A549 (cell line): ENCODE data around the gene MTRF1L. TPM values are rescaled to one million over a fixed set of nuclear protein-coding genes. Genes with fewer than 3 reads are reported as not detected.

Experiments used
- ATAC-seq, 2 experiments: fragments of 200-7000 bp in 1 of 2; fragments of >200 bp in 1 of 2; cut with Nextera tagmentation in 1 of 2; cut with Tn5 transposase in 1 of 2; 3 replicates each; pipeline versions ENCODE4 v1.8.0 to v1.9.1; 2018 to 2020; ENCODE audit warnings: mild to moderate bottlenecking in 1 of 2, moderate library complexity in 1 of 2
- CTCF ChIA-PET: fragments of 300-600 bp; sonication (Branson Sonifier 250); formaldehyde crosslinking; extraction: SDS; loops from one replicate; lab custom pipeline; 2021; ENCODE audit warnings: antibody characterized with exemption, inconsistent platforms; lab: Yijun Ruan, JAX
- POLR2A ChIA-PET: fragments of 350-600 bp; formaldehyde crosslinking; extraction: SDS; loops from one replicate; lab custom pipeline; 2021; ENCODE audit warnings: antibody characterized with exemption, inconsistent platforms; lab: Yijun Ruan, JAX
- DNase-seq, 2 experiments: peaks; one replicate each; pipeline versions ENCODE4 v3.0.0 to v3.0.0-alpha.2; 2011 to 2016; ENCODE audit warnings: low read depth in 1 of 2, low spot score in 1 of 2
- FAIRE-seq: peaks from 2 replicates; lab custom pipeline; 2011; peaks lifted over from hg19 to GRCh38; lab: Jason Lieb, UNC
- H3K27ac ChIP-seq, 2 experiments: fragments of >200 bp; sonication (Bioruptor Twin); formaldehyde crosslinking; 3 replicates each; pipeline ENCODE4 v1.5.1; 2016 to 2017
- H3K4me1 ChIP-seq: fragments of >200 bp; sonication (Bioruptor Twin); formaldehyde crosslinking; 3 replicates; pipeline ENCODE4 v1.6.1; 2016
- H3K4me2 ChIP-seq: fragments of >200 bp; sonication (Bioruptor Twin); formaldehyde crosslinking; 3 replicates; pipeline ENCODE4 v1.6.1; 2016
- H3K4me3 ChIP-seq: fragments of >200 bp; sonication (Bioruptor Twin); formaldehyde crosslinking; 3 replicates; pipeline ENCODE4 v1.5.1; 2016
- H3K9me3 ChIP-seq: fragments of >200 bp; sonication (Bioruptor Twin); formaldehyde crosslinking; 3 replicates; pipeline ENCODE4 v1.6.1; 2016
- BHLHE40 ChIP-seq: IDR thresholded peaks from 2 replicates; pipeline ENCODE4 v1.6.1; 2012; ENCODE audit warnings: low read depth, low read length, inconsistent platforms
- CBX2 ChIP-seq: fragments of 200-600 bp; sonication (generic); IDR thresholded peaks from 2 replicates; pipeline ENCODE4 v1.6.1; 2016; ENCODE audit warnings: low read depth, mild to moderate bottlenecking, borderline replicate concordance
- CHD4 ChIP-seq: fragments of 200-600 bp; sonication (generic); IDR thresholded peaks from 2 replicates; pipeline ENCODE4 v1.6.1; 2016; ENCODE audit warnings: antibody characterized with exemption, mild to moderate bottlenecking, borderline replicate concordance
- EHF ChIP-seq: fragments of 250-450 bp; sonication (Bioruptor Pico); IDR thresholded peaks from 2 replicates; pipeline ENCODE4 v1.5.0; 2020; ENCODE audit warnings: mild to moderate bottlenecking
- HEYL ChIP-seq: fragments of 250-450 bp; sonication (Bioruptor Pico); IDR thresholded peaks from 2 replicates; pipeline ENCODE4 v1.8.0; 2021; ENCODE audit warnings: mild to moderate bottlenecking, moderate library complexity
- HOXA7 ChIP-seq: fragments of 250-450 bp; sonication (Bioruptor Pico); IDR thresholded peaks from 2 replicates; pipeline ENCODE4 v1.5.0; 2020; ENCODE audit warnings: mild to moderate bottlenecking, moderate library complexity
- HOXB5 ChIP-seq: fragments of 250-450 bp; sonication (Bioruptor Pico); IDR thresholded peaks from 2 replicates; pipeline ENCODE4 v1.5.0; 2020; ENCODE audit warnings: mild to moderate bottlenecking, moderate library complexity
- KDM1A ChIP-seq: fragments of 200-600 bp; sonication (generic); IDR thresholded peaks from 2 replicates; pipeline ENCODE4 v1.6.1; 2016; ENCODE audit warnings: low read depth, mild to moderate bottlenecking
- MAZ ChIP-seq: fragments of 150-350 bp; IDR thresholded peaks from 2 replicates; pipeline ENCODE4 v1.6.1; 2014; ENCODE audit warnings: antibody characterized with exemption, low read depth, low read length, borderline replicate concordance
- NFE2L2 ChIP-seq: fragments of 150-350 bp; conservative IDR thresholded peaks from 2 replicates; pipeline ENCODE4 v1.6.1; 2014; ENCODE audit warnings: low read length
- NR3C1 ChIP-seq: fragments of >200 bp; sonication (Bioruptor Twin); formaldehyde crosslinking; IDR thresholded peaks from 3 replicates; pipeline ENCODE4 v1.6.1; 2017
- PHF8 ChIP-seq: fragments of 200-600 bp; sonication (generic); IDR thresholded peaks from 2 replicates; pipeline ENCODE4 v1.6.1; 2016; ENCODE audit warnings: low read depth, mild to moderate bottlenecking, antibody characterized with exemption, moderate library complexity, borderline replicate concordance
- RAD21 ChIP-seq, 2 experiments: fragments of >200 bp in 1 of 2; sonication (Bioruptor Twin) in 1 of 2; formaldehyde crosslinking in 1 of 2; IDR thresholded peaks in 1 of 2; conservative IDR thresholded peaks in 1 of 2; 2 replicates in 1 of 2; 3 replicates in 1 of 2; pipeline ENCODE4 v1.6.1; 2012 to 2018; ENCODE audit warnings: inconsistent platforms in 1 of 2
- SMC3 ChIP-seq: fragments of >200 bp; sonication (Bioruptor Twin); formaldehyde crosslinking; IDR thresholded peaks from 3 replicates; pipeline ENCODE4 v1.6.1; 2018; ENCODE audit warnings: inconsistent platforms
- SREBF2 ChIP-seq: fragments of 450-650 bp; IDR thresholded peaks from 2 replicates; pipeline ENCODE4 v1.6.1; 2014; ENCODE audit warnings: mild to moderate bottlenecking, moderate library complexity
- TFCP2L1 ChIP-seq: fragments of 250-450 bp; sonication (Bioruptor Pico); IDR thresholded peaks from 2 replicates; pipeline ENCODE4 v1.5.0; 2021; ENCODE audit warnings: mild to moderate bottlenecking
- ZC3H11A ChIP-seq: fragments of 450-650 bp; IDR thresholded peaks from 2 replicates; pipeline ENCODE4 v1.6.1; 2014; ENCODE audit warnings: antibody characterized with exemption, mild to moderate bottlenecking
- ZSCAN20 ChIP-seq: fragments of 250-450 bp; sonication (Bioruptor Pico); IDR thresholded peaks from 2 replicates; pipeline ENCODE4 v1.8.0; 2022; ENCODE audit warnings: mild to moderate bottlenecking, moderate library complexity
- WGBS: methylation state at CpG from one replicate; pipeline ENCODE4 v1.1.6; 2017; ENCODE audit errors: missing lambda C conversion rate; 5-methylcytosine and 5-hydroxymethylcytosine counted together
- polyA plus RNA-seq, 4 experiments: library from polyadenylated mRNA; depleted of rRNA in 3 of 4; stranded (reverse); fragments of >200 nt; fragmentation: RNase III in 1 of 4; extraction: RNeasy Plus Mini Kit Qiagen cat#74134 plus additional on column Dnase treatment in 1 of 4; gene quantifications; 2 replicates in 3 of 4; 3 replicates in 1 of 4; pipeline ENCODE4 v1.2.3, GENCODE V29; 2011 to 2017
- TF ChIP-seq, protein P1 (sequence below): IDR thresholded peaks from 2 replicates; pipeline ENCODE4 v1.6.1; 2012
- TF ChIP-seq, protein P2 (sequence below): fragments of >200 bp; sonication (Bioruptor Twin); formaldehyde crosslinking; IDR thresholded peaks from 3 replicates; pipeline ENCODE4 v1.6.1; 2016
- TF ChIP-seq, protein P3 (sequence below): fragments of 250-450 bp; sonication (Bioruptor Pico); IDR thresholded peaks from 2 replicates; pipeline ENCODE4 v1.5.0; 2020; ENCODE audit warnings: low read depth, mild to moderate bottlenecking, moderate library complexity
- TF ChIP-seq, protein P4 (sequence below): fragments of >200 bp; sonication (Bioruptor Twin); formaldehyde crosslinking; IDR thresholded peaks from 2 replicates; pipeline ENCODE4 v1.6.1; 2016
- TF ChIP-seq, protein P5 (sequence below): fragments of >200 bp; sonication (Bioruptor Twin); formaldehyde crosslinking; IDR thresholded peaks from 3 replicates; pipeline ENCODE4 v1.5.1; 2016

MTRF1L gene
- polyA plus RNA-seq, 2 of the 4 experiments (the other 2 are of a cell fraction): 14.3 to 22.6 TPM

DNA sequence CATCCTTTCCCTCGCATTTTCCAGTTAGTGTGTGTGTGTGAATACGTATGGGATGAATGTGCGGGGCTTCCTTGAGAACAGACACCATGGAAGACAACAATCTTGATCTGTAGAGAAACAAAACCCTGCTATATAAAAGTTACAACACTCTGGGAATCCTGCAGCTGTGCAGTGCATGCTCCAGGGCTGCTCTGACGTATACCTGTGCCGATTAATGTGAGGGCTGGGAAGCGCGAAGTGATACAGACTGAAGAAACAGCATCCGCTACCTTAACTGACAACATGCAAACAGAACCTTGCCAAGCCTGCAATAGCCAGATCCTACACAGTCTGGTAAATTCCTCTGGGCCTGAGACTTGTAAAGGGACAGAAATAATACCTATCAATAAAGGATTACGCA lies 31.6 kb upstream of the MTRF1L start:
- Histone ChIP-seq H3K4me3 (no peak overlapping the region), H3K9me3 (no peaks in the 10 kb centered on the region), H3K4me2 (no peak overlapping the region), H3K4me1 (peaks cover 31% of the 10 kb centered on the region), H3K27ac (no peak overlapping the region)
- ChIA-PET POLR2A (interaction anchor here (0.6 kb wide), 1 partner anchor 842 kb away, joined by 3 read pairs; no protein-coding TSS in a partner anchor), CTCF (interaction anchor here (0.9 to 4.4 kb wide), 2 partner anchors 74 to 278 kb away, joined by 3 to 20 read pairs; no protein-coding TSS in a partner anchor)
- ATAC-seq (no peak), DNase-seq (no peak)
- TF ChIP-seq NR3C1 (no peak), CHD4 (no peak), EHF (CRISPR knock-in tag) (no peak), TFCP2L1 (CRISPR knock-in tag) (no peak), CBX2 (no peak), HOXA7 (no peak), SREBF2 (no peak), RAD21 (conservative IDR thresholded peaks at IDR 0.05 in 1 of 2, IDR thresholded peaks at IDR 0.05 in 1 of 2) (no peak), ZSCAN20 (CRISPR knock-in tag) (no peak)
- TF ChIP-seq, protein P1, sequence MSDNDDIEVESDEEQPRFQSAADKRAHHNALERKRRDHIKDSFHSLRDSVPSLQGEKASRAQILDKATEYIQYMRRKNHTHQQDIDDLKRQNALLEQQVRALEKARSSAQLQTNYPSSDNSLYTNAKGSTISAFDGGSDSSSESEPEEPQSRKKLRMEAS: no peak
- TF ChIP-seq, all 56 proteins: peak for 0
- no peak for FAIRE-seq
- WGBS: 95% methylated on average over 9 of the region's 9 CpGs

DNA sequence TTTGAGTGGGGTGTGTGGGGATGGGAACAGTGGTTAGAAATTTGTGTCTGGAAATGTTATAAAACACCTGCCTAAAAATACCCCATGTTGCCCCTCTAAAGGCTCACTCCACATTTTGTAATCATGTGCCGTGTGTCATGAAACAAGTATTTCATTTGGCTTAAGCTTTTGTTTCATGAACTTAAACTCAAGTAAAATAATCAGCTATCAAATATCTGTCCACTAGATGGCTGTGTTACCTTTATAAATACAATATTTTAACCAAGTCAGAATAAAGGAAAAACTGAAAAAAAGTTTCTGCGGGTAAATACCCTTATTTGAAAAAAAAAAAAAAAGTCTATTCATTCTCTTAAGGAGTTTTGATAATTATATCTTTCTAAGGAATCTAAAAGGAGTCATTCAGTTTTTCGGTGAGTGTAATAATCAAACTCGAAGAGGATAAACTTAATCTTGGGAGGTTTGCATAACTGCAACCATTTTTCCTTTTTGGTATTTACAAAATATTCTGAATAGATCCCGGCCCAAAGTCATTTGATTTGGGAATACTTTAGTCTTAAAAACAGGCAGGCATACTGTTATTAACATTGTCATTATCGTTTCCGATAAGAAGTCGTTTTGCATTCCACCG lies 29.9 kb upstream of the MTRF1L start:
- Histone ChIP-seq H3K9me3 (no peaks in the 10 kb centered on the region), H3K4me3 (no peak overlapping the region)
- CTCF ChIA-PET: interaction anchor here (0.7 to 4.4 kb wide), 11 partner anchors 9 to 916 kb away, joined by 3 to 20 read pairs (median 3); no protein-coding TSS in a partner anchor
- no peak for TF ChIP-seq NFE2L2
- no peak for TF ChIP-seq BHLHE40
- TF ChIP-seq KDM1A: no peak
- no peak for TF ChIP-seq SREBF2
- TF ChIP-seq HEYL: no peak
- TF ChIP-seq TFCP2L1 (CRISPR knock-in tag): no peak
- TF ChIP-seq, protein P2, sequence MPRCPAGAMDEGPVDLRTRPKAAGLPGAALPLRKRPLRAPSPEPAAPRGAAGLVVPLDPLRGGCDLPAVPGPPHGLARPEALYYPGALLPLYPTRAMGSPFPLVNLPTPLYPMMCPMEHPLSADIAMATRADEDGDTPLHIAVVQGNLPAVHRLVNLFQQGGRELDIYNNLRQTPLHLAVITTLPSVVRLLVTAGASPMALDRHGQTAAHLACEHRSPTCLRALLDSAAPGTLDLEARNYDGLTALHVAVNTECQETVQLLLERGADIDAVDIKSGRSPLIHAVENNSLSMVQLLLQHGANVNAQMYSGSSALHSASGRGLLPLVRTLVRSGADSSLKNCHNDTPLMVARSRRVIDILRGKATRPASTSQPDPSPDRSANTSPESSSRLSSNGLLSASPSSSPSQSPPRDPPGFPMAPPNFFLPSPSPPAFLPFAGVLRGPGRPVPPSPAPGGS: no peak
- TF ChIP-seq NR3C1: no peak
- TF ChIP-seq RAD21 (conservative IDR thresholded peaks at IDR 0.05 in 1 of 2, IDR thresholded peaks at IDR 0.05 in 1 of 2): peak; percentile 64 to 82
- TF ChIP-seq PHF8: no peak
- TF ChIP-seq HOXB5 (CRISPR knock-in tag): no peak
- TF ChIP-seq, protein P3, sequence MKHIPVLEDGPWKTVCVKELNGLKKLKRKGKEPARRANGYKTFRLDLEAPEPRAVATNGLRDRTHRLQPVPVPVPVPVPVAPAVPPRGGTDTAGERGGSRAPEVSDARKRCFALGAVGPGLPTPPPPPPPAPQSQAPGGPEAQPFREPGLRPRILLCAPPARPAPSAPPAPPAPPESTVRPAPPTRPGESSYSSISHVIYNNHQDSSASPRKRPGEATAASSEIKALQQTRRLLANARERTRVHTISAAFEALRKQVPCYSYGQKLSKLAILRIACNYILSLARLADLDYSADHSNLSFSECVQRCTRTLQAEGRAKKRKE: no peak
- TF ChIP-seq, protein P4, sequence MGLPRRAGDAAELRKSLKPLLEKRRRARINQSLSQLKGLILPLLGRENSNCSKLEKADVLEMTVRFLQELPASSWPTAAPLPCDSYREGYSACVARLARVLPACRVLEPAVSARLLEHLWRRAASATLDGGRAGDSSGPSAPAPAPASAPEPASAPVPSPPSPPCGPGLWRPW: no peak
- no peak for TF ChIP-seq ZC3H11A
- TF ChIP-seq, protein P5, sequence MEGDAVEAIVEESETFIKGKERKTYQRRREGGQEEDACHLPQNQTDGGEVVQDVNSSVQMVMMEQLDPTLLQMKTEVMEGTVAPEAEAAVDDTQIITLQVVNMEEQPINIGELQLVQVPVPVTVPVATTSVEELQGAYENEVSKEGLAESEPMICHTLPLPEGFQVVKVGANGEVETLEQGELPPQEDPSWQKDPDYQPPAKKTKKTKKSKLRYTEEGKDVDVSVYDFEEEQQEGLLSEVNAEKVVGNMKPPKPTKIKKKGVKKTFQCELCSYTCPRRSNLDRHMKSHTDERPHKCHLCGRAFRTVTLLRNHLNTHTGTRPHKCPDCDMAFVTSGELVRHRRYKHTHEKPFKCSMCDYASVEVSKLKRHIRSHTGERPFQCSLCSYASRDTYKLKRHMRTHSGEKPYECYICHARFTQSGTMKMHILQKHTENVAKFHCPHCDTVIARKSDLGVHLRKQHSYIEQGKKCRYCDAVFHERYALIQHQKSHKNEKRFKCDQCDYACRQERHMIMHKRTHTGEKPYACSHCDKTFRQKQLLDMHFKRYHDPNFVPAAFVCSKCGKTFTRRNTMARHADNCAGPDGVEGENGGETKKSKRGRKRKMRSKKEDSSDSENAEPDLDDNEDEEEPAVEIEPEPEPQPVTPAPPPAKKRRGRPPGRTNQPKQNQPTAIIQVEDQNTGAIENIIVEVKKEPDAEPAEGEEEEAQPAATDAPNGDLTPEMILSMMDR: peak; percentile 59
- TF ChIP-seq SMC3: peak; percentile 80
- TF ChIP-seq MAZ: no peak
- TF ChIP-seq, all 56 proteins: peak for 3
- DNase-seq: peak in 1 of 2 experiments; percentile 46
- H3K4me1 ChIP-seq: peaks cover 41% of the 10 kb centered on the region
- peak overlapping the region; percentile 36 to 38; a peak in 3 of 6 replicates for H3K27ac ChIP-seq
- no peak for FAIRE-seq
- POLR2A ChIA-PET: no interaction called here
- ATAC-seq: peak; percentile 57 to 66; a peak in 4 of 6 replicates
- WGBS: 64% methylated on average over 9 of the region's 9 CpGs
- H3K4me2 ChIP-seq: peak overlapping the region; percentile 33
